ENCODE measurements around the gene TAS1R2.
"Not testable (repeated sequence)": the region's sequence is repeated elsewhere in the genome, so short reads cannot be mapped to it uniquely, and the experiment has no call there.

The TAS1R2 gene

GRCh38 chr1:18883636-18884418 lies 24.4 kb upstream of the TAS1R2 start:
- peak; percentile 35 for DNase-seq

GRCh38 chr1:18883079-18883478 lies 23.6 kb upstream of the TAS1R2 start:
- DNase-seq, result no peak

- DNase-seq, result peak; percentile 19
Observed at GRCh38 chr1:18882486-18882885, 23.0 kb upstream of the TAS1R2 start.

GRCh38 chr1:18881642-18882431 lies 22.4 kb upstream of the TAS1R2 start:
- no peak for DNase-seq

GRCh38 chr1:18881164-18881563 lies 21.7 kb upstream of the TAS1R2 start:
- no peak for DNase-seq

- DNase-seq, result no peak
Observed at GRCh38 chr1:18880585-18880984, 21.1 kb upstream of the TAS1R2 start.

- no peak for DNase-seq
Observed at GRCh38 chr1:18879791-18880309, 20.4 kb upstream of the TAS1R2 start.

GRCh38 chr1:18879215-18879790 lies 19.8 kb upstream of the TAS1R2 start:
- DNase-seq, result no peak

GRCh38 chr1:18878538-18879214 lies 19.2 kb upstream of the TAS1R2 start:
- DNase-seq, result no peak

GRCh38 chr1:18877282-18877681 lies 17.8 kb upstream of the TAS1R2 start:
- DNase-seq, result no peak

GRCh38 chr1:18876210-18876609 lies 16.8 kb upstream of the TAS1R2 start:
- DNase-seq, result no peak

- DNase-seq, result no peak
Observed at GRCh38 chr1:18875796-18876128, 16.3 kb upstream of the TAS1R2 start.

GRCh38 chr1:18875107-18875795 lies 15.8 kb upstream of the TAS1R2 start:
- DNase-seq, result peak; percentile 18

GRCh38 chr1:18874600-18874999 lies 15.1 kb upstream of the TAS1R2 start:
- DNase-seq, result no peak

GRCh38 chr1:18874036-18874435 lies 14.6 kb upstream of the TAS1R2 start:
- DNase-seq, result no peak

GRCh38 chr1:18872071-18872611 lies 12.7 kb upstream of the TAS1R2 start:
- no peak for DNase-seq

- no peak for DNase-seq
Observed at GRCh38 chr1:18871401-18872070, 12.1 kb upstream of the TAS1R2 start.

GRCh38 chr1:18870957-18871356 lies 11.5 kb upstream of the TAS1R2 start:
- DNase-seq, result no peak

GRCh38 chr1:18870595-18870865 lies 11.1 kb upstream of the TAS1R2 start:
- DNase-seq, result not testable (repeated sequence)

- DNase-seq, result no peak
Observed at GRCh38 chr1:18869847-18870594, 10.6 kb upstream of the TAS1R2 start.

GRCh38 chr1:18868801-18869424 lies 9.5 kb upstream of the TAS1R2 start:
- no peak for DNase-seq

Measured in kidney glomerular epithelial cell (primary cell).